ENCODE data around the gene UROS.

The UROS gene

GRCh38 chr10:125836746-125837145 lies 13.7 kb upstream of the UROS start:
- no peak for DNase-seq (ENCODE audit: low read depth in 1 of 2, low spot score in 1 of 2)

- DNase-seq (ENCODE audit: low read depth in 1 of 2, low spot score in 1 of 2): no peak
Measured at GRCh38 chr10:125828311-125828710, 5.3 kb upstream of the UROS start.

- DNase-seq (ENCODE audit: low read depth in 1 of 2, low spot score in 1 of 2): no peak
Measured at GRCh38 chr10:125827133-125827532, 4.1 kb upstream of the UROS start.

GRCh38 chr10:125824736-125825135 lies 1.7 kb upstream of the UROS start:
- no peak for DNase-seq (ENCODE audit: low read depth in 1 of 2, low spot score in 1 of 2)

- DNase-seq (ENCODE audit: low read depth in 1 of 2, low spot score in 1 of 2): no peak
Measured at GRCh38 chr10:125823663-125824251, 699 bp upstream of the UROS start.

GRCh38 chr10:125820701-125821100 lies 2.4 kb downstream of the UROS start:
- DNase-seq (ENCODE audit: low read depth in 1 of 2, low spot score in 1 of 2): no peak

- no peak for DNase-seq (ENCODE audit: low read depth in 1 of 2, low spot score in 1 of 2)
Measured at GRCh38 chr10:125817337-125817946, 5.6 kb downstream of the UROS start.

- DNase-seq (ENCODE audit: low read depth in 1 of 2, low spot score in 1 of 2): no peak
Measured at GRCh38 chr10:125816548-125816947, 6.5 kb downstream of the UROS start.

GRCh38 chr10:125815764-125816163 lies 7.3 kb downstream of the UROS start:
- DNase-seq (ENCODE audit: low read depth in 1 of 2, low spot score in 1 of 2): no peak

- no peak for DNase-seq (ENCODE audit: low read depth in 1 of 2, low spot score in 1 of 2)
Measured at GRCh38 chr10:125812128-125812750, 10.8 kb downstream of the UROS start.

- no peak for DNase-seq (ENCODE audit: low read depth in 1 of 2, low spot score in 1 of 2)
Measured at GRCh38 chr10:125811251-125811650, 11.8 kb downstream of the UROS start.

GRCh38 chr10:125808047-125808446 lies 15.0 kb downstream of the UROS start:
- DNase-seq (ENCODE audit: low read depth in 1 of 2, low spot score in 1 of 2): no peak

- DNase-seq (ENCODE audit: low read depth in 1 of 2, low spot score in 1 of 2): no peak
Measured at GRCh38 chr10:125802739-125803138, 20.3 kb downstream of the UROS start.

GRCh38 chr10:125802131-125802530 lies 20.9 kb downstream of the UROS start:
- DNase-seq (ENCODE audit: low read depth in 1 of 2, low spot score in 1 of 2): no peak

GRCh38 chr10:125801574-125801973 lies 21.5 kb downstream of the UROS start:
- no peak for DNase-seq (ENCODE audit: low read depth in 1 of 2, low spot score in 1 of 2)

GRCh38 chr10:125799451-125800182 lies 23.4 kb downstream of the UROS start:
- no peak for DNase-seq (ENCODE audit: low read depth in 1 of 2, low spot score in 1 of 2)

- no peak for DNase-seq (ENCODE audit: low read depth in 1 of 2, low spot score in 1 of 2)
Measured at GRCh38 chr10:125797994-125798662, 24.9 kb downstream of the UROS start.

GRCh38 chr10:125797424-125797823 lies 25.6 kb downstream of the UROS start:
- DNase-seq (ENCODE audit: low read depth in 1 of 2, low spot score in 1 of 2): no peak

GRCh38 chr10:125795637-125796190 lies 27.3 kb downstream of the UROS start:
- no peak for DNase-seq (ENCODE audit: low read depth in 1 of 2, low spot score in 1 of 2)

- no peak for DNase-seq (ENCODE audit: low read depth in 1 of 2, low spot score in 1 of 2)
Measured at GRCh38 chr10:125795128-125795527, 27.9 kb downstream of the UROS start.
